ENCODE data around the gene ZNF792.
"Not testable (repeated sequence)": the region's sequence is repeated elsewhere in the genome, so short reads cannot be mapped to it uniquely, and the experiment has no call there.

The ZNF792 gene

GRCh38 chr19:35004517-35005255, 40.7 kb upstream of the ZNF792 start:
- no peak overlapping the region for H3K4me3 Mint-ChIP-seq
- peaks cover 25% of the 10 kb centered on the region for H3K36me3 Mint-ChIP-seq (ENCODE audit: low read depth)
- H3K27me3 Mint-ChIP-seq (ENCODE audit: low read depth): no peaks in the 10 kb centered on the region
- H3K4me1 Mint-ChIP-seq (ENCODE audit: low read depth): peaks cover 35% of the 10 kb centered on the region
- H3K27ac Mint-ChIP-seq: peak overlapping the region; percentile 52
- no peaks in the 10 kb centered on the region for H3K9me3 Mint-ChIP-seq
- no peak for DNase-seq (ENCODE audit: low spot score)

GRCh38 chr19:35002037-35002535, 38.1 kb upstream of the ZNF792 start:
- Mint-ChIP-seq H3K9me3 (no peaks in the 10 kb centered on the region), H3K27ac (peak overlapping the region; percentile 99), H3K4me1 (ENCODE audit: low read depth) (peaks cover 51% of the 10 kb centered on the region), H3K27me3 (ENCODE audit: low read depth) (no peaks in the 10 kb centered on the region), H3K36me3 (ENCODE audit: low read depth) (peaks cover 20% of the 10 kb centered on the region), H3K4me3 (peak overlapping the region; percentile 99)
- no peak for DNase-seq (ENCODE audit: low spot score)

GRCh38 chr19:35000647-35001501, 36.8 kb upstream of the ZNF792 start:
- Mint-ChIP-seq H3K4me3 (peak overlapping the region; percentile 99), H3K4me1 (ENCODE audit: low read depth) (peaks cover 51% of the 10 kb centered on the region), H3K36me3 (ENCODE audit: low read depth) (peaks cover 14% of the 10 kb centered on the region), H3K9me3 (no peaks in the 10 kb centered on the region), H3K27me3 (ENCODE audit: low read depth) (no peaks in the 10 kb centered on the region), H3K27ac (peak overlapping the region; percentile 99)
- peak; percentile 59 for DNase-seq (ENCODE audit: low spot score)

GRCh38 chr19:35000338-35000646, 36.3 kb upstream of the ZNF792 start:
- H3K9me3 Mint-ChIP-seq: no peaks in the 10 kb centered on the region
- H3K4me3 Mint-ChIP-seq: no peak overlapping the region
- H3K27me3 Mint-ChIP-seq (ENCODE audit: low read depth): no peaks in the 10 kb centered on the region

GRCh38 chr19:34999498-35000337, 35.7 kb upstream of the ZNF792 start, which contains the start of gene GRAMD1A:
GRAMD1A (plus strand) TSS chr19:35000323; CDS start chr19:35000479, 156 bp downstream.
- Mint-ChIP-seq H3K27ac (peak within 1 kb of the TSS; percentile 99), H3K27me3 (ENCODE audit: low read depth) (no peaks in the 10 kb centered on the region), H3K36me3 (ENCODE audit: low read depth) (peaks cover 12% of the 10 kb centered on the region), H3K4me3 (peak within 1 kb of the TSS; percentile 99), H3K9me3 (no peaks in the 10 kb centered on the region), H3K4me1 (ENCODE audit: low read depth) (peaks cover 51% of the 10 kb centered on the region)
- peak; percentile 79 for DNase-seq (ENCODE audit: low spot score)

More at GRCh38 chr19:35000338-35000646, 36.3 kb upstream of the ZNF792 start:
- Mint-ChIP-seq H3K4me1 (ENCODE audit: low read depth) (peaks cover 51% of the 10 kb centered on the region), H3K27ac (no peak overlapping the region), H3K36me3 (ENCODE audit: low read depth) (peaks cover 12% of the 10 kb centered on the region)
- no peak for DNase-seq (ENCODE audit: low spot score)

- H3K4me1 Mint-ChIP-seq (ENCODE audit: low read depth): peaks cover 49% of the 10 kb centered on the region
- no peak for DNase-seq (ENCODE audit: low spot score)
- no peaks in the 10 kb centered on the region for H3K9me3 Mint-ChIP-seq
These were observed 34.9 kb upstream of the ZNF792 start for GRCh38 chr19:34998777-34999497.

GRCh38 chr19:34998224-34998623, 34.2 kb upstream of the ZNF792 start:
- peaks cover 11% of the 10 kb centered on the region for H3K36me3 Mint-ChIP-seq (ENCODE audit: low read depth)
- not testable (repeated sequence) for H3K9me3 Mint-ChIP-seq; H3K27me3 Mint-ChIP-seq (ENCODE audit: low read depth); DNase-seq (ENCODE audit: low spot score)
- peak overlapping the region; percentile 76 for H3K4me3 Mint-ChIP-seq
- H3K4me1 Mint-ChIP-seq (ENCODE audit: low read depth): peaks cover 42% of the 10 kb centered on the region
- peak overlapping the region; percentile 97 for H3K27ac Mint-ChIP-seq

More at GRCh38 chr19:34998777-34999497, 34.9 kb upstream of the ZNF792 start:
- Mint-ChIP-seq H3K27ac (peak overlapping the region; percentile 84), H3K4me3 (peak overlapping the region; percentile 85), H3K27me3 (ENCODE audit: low read depth) (no peaks in the 10 kb centered on the region), H3K36me3 (ENCODE audit: low read depth) (peaks cover 12% of the 10 kb centered on the region)

GRCh38 chr19:34997071-34997617, 33.1 kb upstream of the ZNF792 start:
- Mint-ChIP-seq H3K4me3 (peak overlapping the region; percentile 76), H3K4me1 (ENCODE audit: low read depth) (peaks cover 34% of the 10 kb centered on the region), H3K9me3 (no peaks in the 10 kb centered on the region), H3K27me3 (ENCODE audit: low read depth) (no peaks in the 10 kb centered on the region), H3K27ac (peak overlapping the region; percentile 97), H3K36me3 (ENCODE audit: low read depth) (peaks cover 5% of the 10 kb centered on the region)
- DNase-seq (ENCODE audit: low spot score): no peak

GRCh38 chr19:34995551-34995950, 31.5 kb upstream of the ZNF792 start:
- Mint-ChIP-seq H3K4me1 (ENCODE audit: low read depth) (peaks cover 25% of the 10 kb centered on the region), H3K4me3 (no peak overlapping the region), H3K36me3 (ENCODE audit: low read depth) (no peaks in the 10 kb centered on the region), H3K27me3 (ENCODE audit: low read depth) (no peaks in the 10 kb centered on the region), H3K27ac (no peak overlapping the region), H3K9me3 (no peaks in the 10 kb centered on the region)
- DNase-seq (ENCODE audit: low spot score): no peak

GRCh38 chr19:34994643-34995541, 30.9 kb upstream of the ZNF792 start:
- Mint-ChIP-seq H3K9me3 (no peaks in the 10 kb centered on the region), H3K27me3 (ENCODE audit: low read depth) (no peaks in the 10 kb centered on the region), H3K4me1 (ENCODE audit: low read depth) (peaks cover 26% of the 10 kb centered on the region), H3K4me3 (no peak overlapping the region), H3K27ac (no peak overlapping the region), H3K36me3 (ENCODE audit: low read depth) (no peaks in the 10 kb centered on the region)
- DNase-seq (ENCODE audit: low spot score): no peak

GRCh38 chr19:34994286-34994642, 30.2 kb upstream of the ZNF792 start:
- no peak for DNase-seq (ENCODE audit: low spot score)
- Mint-ChIP-seq H3K4me1 (ENCODE audit: low read depth) (peaks cover 28% of the 10 kb centered on the region), H3K36me3 (ENCODE audit: low read depth) (no peaks in the 10 kb centered on the region), H3K4me3 (no peak overlapping the region), H3K27ac (no peak overlapping the region), H3K9me3 (no peaks in the 10 kb centered on the region), H3K27me3 (ENCODE audit: low read depth) (no peaks in the 10 kb centered on the region)

- not testable (repeated sequence) for H3K27ac Mint-ChIP-seq; H3K4me3 Mint-ChIP-seq; H3K9me3 Mint-ChIP-seq; H3K36me3 Mint-ChIP-seq (ENCODE audit: low read depth); H3K27me3 Mint-ChIP-seq (ENCODE audit: low read depth); DNase-seq (ENCODE audit: low spot score)
- H3K4me1 Mint-ChIP-seq (ENCODE audit: low read depth): peaks cover 17% of the 10 kb centered on the region
These were observed 28.6 kb upstream of the ZNF792 start for GRCh38 chr19:34992582-34992981.
